ENCODE results near the gene CKS1B.

Gene CKS1B

GRCh38 chr1:154961207-154962155 is 13.0 kb upstream of the CKS1B start, which contains the start of gene PYGO2:
TSS of gene PYGO2 (minus strand) at chr1:154961782. CDS start at chr1:154961576, 206 bp downstream.
- peak; percentile 56 for TF ChIP-seq CTCF (IDR thresholded peaks at IDR 0.05; ENCODE audit: insufficient read depth, missing control alignments)
- FAIRE-seq (no peak), DNase-seq (ENCODE audit: insufficient read length, low spot score) (peak; percentile 97)

DNA sequence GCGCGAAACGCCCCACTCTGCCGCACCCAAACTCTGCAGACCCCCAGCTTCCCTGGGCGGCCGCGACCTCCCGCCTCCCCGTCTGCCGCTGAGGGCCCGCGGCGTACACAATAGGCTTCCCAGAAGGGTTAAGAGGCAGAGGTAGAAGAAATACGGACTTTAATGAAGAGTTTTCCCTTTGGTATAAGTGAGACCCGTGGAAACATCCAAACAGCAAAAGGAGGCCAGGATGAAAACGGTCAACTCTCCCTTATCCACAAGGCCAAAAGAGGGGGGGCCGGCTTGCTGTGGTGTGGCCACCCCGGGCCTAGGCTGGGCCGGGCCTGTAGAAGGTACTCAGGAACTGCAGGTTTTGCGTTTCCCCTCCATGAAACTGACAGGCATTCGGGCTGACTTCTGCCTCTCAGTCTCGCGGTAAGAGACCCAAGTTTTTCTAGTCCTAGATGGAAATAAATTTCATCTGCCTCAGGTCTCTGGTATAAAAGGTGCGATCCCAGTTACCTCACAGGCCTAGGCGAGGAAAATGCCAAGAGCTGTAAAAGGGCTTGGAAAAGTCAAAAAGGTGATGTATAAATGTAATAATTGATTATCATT is 12.2 kb upstream of the CKS1B start:
- no peak for DNase-seq (ENCODE audit: insufficient read length, low spot score)
- no peak for TF ChIP-seq CTCF (IDR thresholded peaks at IDR 0.05; ENCODE audit: insufficient read depth, missing control alignments)
- no peak for FAIRE-seq

GRCh38 chr1:154962795-154963330 is 11.6 kb upstream of the CKS1B start:
- no peak for TF ChIP-seq CTCF (IDR thresholded peaks at IDR 0.05; ENCODE audit: insufficient read depth, missing control alignments)
- FAIRE-seq: no peak
- no peak for DNase-seq (ENCODE audit: insufficient read length, low spot score)

DNA sequence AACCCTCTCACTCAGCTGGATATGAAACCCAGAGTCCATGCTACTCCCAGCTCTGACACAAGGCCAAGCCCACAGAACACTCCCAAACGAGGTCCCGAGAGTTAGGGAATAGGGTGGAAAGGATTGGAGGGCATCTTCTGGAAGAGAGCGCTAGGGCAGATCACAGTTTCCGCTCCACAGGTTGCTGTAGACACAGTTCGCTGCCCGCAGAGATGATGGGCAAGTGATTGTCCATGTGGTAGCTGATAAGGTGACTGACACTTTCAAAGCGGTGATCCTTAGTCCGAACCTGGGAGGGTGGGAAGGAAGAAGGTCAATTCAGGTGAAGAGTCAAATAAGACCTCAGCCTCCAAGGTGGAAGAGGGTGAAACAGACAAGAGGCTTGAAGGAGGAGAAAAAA is 10.8 kb upstream of the CKS1B start:
- TF ChIP-seq CTCF (IDR thresholded peaks at IDR 0.05; ENCODE audit: insufficient read depth, missing control alignments): no peak
- FAIRE-seq (no peak), DNase-seq (ENCODE audit: insufficient read length, low spot score) (no peak)

DNA sequence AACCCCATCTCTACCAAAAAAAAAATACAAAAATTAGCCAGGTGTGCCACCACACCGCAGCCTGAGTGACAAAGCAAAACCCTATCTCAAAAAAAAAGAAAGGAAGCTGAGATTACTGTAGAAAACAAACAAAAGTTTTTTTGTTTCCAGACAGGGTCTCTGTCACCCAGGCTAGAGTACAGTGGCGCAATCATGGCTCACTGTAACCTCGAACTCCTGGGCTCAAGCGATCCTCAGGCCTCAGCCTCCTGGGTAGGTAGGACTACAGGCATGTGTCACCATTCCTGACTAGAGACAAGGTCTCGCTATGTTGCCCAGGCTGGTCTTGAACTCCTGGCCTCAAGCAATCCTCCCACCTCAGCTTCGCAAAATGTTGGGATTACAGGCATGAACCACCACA is 10.1 kb upstream of the CKS1B start:
- DNase-seq (ENCODE audit: insufficient read length, low spot score) (no peak), FAIRE-seq (no peak)
- TF ChIP-seq CTCF (IDR thresholded peaks at IDR 0.05; ENCODE audit: insufficient read depth, missing control alignments): no peak

- TF ChIP-seq CTCF (IDR thresholded peaks at IDR 0.05; ENCODE audit: insufficient read depth, missing control alignments): no peak
- FAIRE-seq: no peak
- no peak for DNase-seq (ENCODE audit: insufficient read length, low spot score)
Measured at GRCh38 chr1:154966111-154966510, 8.4 kb upstream of the CKS1B start.

All from D721Med (cell line).